HG02678 (cell line): ENCODE measurements around the gene SLCO1C1.
"Not testable (repeated sequence)": the region's sequence is repeated elsewhere in the genome, so short reads cannot be mapped to it uniquely, and the experiment has no call there.

ENCODE experiments used
- ATAC-seq: cut with Tn5 transposase; IDR thresholded peaks from one replicate; pipeline ENCODE4 v1.9.1; 2021; ENCODE audit warnings: mild to moderate bottlenecking, moderate library complexity; ENCODE audit not compliant: unreplicated experiment

SLCO1C1 gene

GRCh38 chr12:20695232-20695631, at the start of gene SLCO1C1:
SLCO1C1 (plus strand) TSS chr12:20695332; CDS start chr12:20699577, 4,245 bp downstream.
- ATAC-seq = no peak

- ATAC-seq = peak; percentile 49
These were observed 48.8 kb upstream of the SLCO1C1 start for GRCh38 chr12:20646239-20646827.

GRCh38 chr12:20653871-20654270, 41.3 kb upstream of the SLCO1C1 start:
- ATAC-seq = no peak

- ATAC-seq = no peak
These were observed 38.5 kb upstream of the SLCO1C1 start for GRCh38 chr12:20656600-20656999.

DNA sequence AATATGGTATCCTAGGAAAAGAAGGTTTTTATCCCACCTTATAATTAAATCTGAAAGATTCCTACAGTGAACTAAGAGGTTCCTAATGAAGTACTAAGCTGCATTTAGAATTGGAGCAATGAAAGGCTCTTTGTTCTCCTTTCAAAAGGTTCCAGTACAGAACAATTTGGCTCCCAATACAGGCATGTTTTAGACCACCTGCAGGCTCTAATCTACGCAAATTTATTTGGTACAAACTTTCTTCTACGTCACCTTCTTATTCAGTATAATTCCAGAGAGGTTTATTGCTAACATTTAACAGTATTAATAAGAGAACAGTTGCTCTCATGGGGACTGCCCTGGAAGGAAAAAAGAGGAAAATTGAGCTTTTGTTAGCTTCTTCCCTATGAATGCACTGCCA, 37.6 kb upstream of the SLCO1C1 start:
- ATAC-seq = no peak

GRCh38 chr12:20681334-20681733, 13.8 kb upstream of the SLCO1C1 start:
- ATAC-seq = no peak

- no peak for ATAC-seq
These were observed 1.2 kb downstream of the SLCO1C1 start for GRCh38 chr12:20696181-20696905.

GRCh38 chr12:20701106-20701505, 6.0 kb downstream of the SLCO1C1 start:
- no peak for ATAC-seq

- no peak for ATAC-seq
These were observed 9.7 kb downstream of the SLCO1C1 start for GRCh38 chr12:20704860-20705259.

- no peak for ATAC-seq
These were observed 16.7 kb downstream of the SLCO1C1 start for GRCh38 chr12:20711846-20712245.

DNA sequence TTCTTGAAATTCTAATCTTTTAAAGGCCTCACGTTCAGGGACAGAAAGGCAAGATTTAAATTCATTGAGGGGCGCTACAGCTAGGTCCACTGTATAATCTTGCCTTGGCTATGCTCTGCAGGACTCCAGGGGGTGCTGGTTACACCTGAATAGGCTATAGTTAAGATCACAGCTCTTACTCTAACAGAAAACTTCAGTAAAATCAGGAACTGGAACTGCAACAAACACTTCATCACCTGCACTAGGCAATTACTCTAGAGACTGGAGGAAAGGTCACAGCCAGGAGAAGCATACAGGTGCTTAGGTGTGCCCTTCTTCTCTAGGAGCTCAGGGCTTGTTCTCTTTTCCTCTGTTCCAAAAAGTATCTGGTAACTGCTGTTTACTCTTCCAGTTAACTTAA, 20.9 kb downstream of the SLCO1C1 start:
- no peak for ATAC-seq

DNA sequence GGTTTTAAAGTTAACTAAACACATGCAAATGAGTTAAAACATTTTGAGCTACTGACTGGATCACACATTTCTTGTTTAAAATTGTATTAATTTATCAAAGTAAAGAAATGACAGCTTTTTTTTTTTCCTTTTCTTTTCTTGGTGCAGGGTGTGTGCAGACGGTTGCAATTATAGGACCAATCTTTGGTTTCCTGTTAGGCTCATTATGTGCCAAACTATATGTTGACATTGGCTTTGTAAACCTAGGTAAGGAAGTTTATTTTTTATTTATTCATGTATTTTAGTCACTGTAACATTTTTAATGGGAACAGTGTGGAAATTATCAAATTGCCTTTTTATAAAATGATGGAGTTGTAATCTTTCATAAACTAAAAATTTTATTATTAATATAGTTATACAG, 21.9 kb downstream of the SLCO1C1 start:
- no peak for ATAC-seq

GRCh38 chr12:20718294-20718693, 23.2 kb downstream of the SLCO1C1 start:
- no peak for ATAC-seq

DNA sequence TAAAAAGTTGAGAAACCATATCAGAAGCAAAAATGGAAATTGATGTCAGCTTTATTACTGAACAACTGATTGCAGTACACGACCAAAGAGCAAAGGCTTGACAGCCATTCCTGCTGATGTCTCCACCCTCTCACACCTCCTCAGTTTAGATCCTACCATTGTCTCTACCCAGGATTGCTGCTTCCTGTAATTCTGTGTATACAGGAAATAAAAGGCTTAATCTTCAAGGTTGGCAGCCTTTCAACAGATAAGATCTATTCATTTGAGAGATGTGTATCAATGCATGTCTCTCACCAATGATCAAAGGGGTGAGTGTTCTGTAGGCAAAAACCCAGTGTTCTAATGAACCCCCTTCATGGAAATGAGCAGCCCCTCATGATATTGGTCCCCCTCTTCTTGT, 27.0 kb downstream of the SLCO1C1 start:
- no peak for ATAC-seq

GRCh38 chr12:20731274-20731673, 36.1 kb downstream of the SLCO1C1 start:
- no peak for ATAC-seq

DNA sequence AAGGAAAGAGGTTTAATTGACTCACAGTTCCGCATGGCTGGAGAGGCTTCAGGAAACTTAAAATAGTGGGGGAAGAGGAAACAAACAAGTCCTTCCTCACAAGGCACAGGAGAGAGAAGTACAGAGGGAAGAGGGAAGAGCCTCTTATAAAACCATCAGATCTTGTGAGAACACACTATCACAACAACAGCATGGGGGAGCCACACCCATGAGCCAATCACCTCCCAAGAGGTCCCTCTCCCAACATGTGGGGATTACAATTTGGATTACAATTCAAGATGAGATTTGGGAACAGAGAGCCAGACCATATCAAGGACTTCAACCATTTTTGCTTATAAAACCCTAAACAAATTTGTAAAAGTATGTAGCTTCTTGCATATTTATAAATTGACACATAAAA, 45.8 kb downstream of the SLCO1C1 start:
- ATAC-seq = no peak

GRCh38 chr12:20748198-20748597, 53.1 kb downstream of the SLCO1C1 start:
- no peak for ATAC-seq

GRCh38 chr12:20751046-20751445, 55.9 kb downstream of the SLCO1C1 start:
- ATAC-seq = no peak

GRCh38 chr12:20777420-20777819, 82.3 kb downstream of the SLCO1C1 start:
- no peak for ATAC-seq

- ATAC-seq = no peak
These were observed 83.8 kb downstream of the SLCO1C1 start for GRCh38 chr12:20778969-20779368.

- not testable (repeated sequence) for ATAC-seq
These were observed 84.8 kb downstream of the SLCO1C1 start for GRCh38 chr12:20779971-20780370.

GRCh38 chr12:20783796-20784357, 88.7 kb downstream of the SLCO1C1 start:
- not testable (repeated sequence) for ATAC-seq
